IgD-negative memory B cell (primary cell): Measurements from ENCODE around the gene CDH20. TPM values are rescaled to one million over a fixed set of nuclear protein-coding genes. Genes with fewer than 3 reads are reported as not detected.

Source experiments
- H3K27ac Mint-ChIP-seq, 3 donors: one replicate each; pipeline ENCODE4 v1.8.0; 2020 to 2022; ENCODE audit warnings: mild to moderate bottlenecking in 3 of 3, mixed read lengths in 3 of 3, moderate library complexity in 1 of 3
- H3K27me3 Mint-ChIP-seq: one replicate; pipeline ENCODE4 v1.8.0; 2021; ENCODE audit warnings: mixed read lengths
- H3K36me3 Mint-ChIP-seq: one replicate; pipeline ENCODE4 v1.8.0; 2020; ENCODE audit warnings: mild to moderate bottlenecking, mixed read lengths
- H3K4me1 Mint-ChIP-seq, 3 donors: one replicate each; pipeline ENCODE4 v1.8.0; 2020 to 2022; ENCODE audit warnings: mixed read lengths in 3 of 3, mild to moderate bottlenecking in 1 of 3
- H3K4me3 Mint-ChIP-seq, 4 donors: one replicate each; pipeline ENCODE4 v1.8.0; 2020 to 2022; ENCODE audit warnings: mild to moderate bottlenecking in 4 of 4, mixed read lengths in 4 of 4, moderate library complexity in 3 of 4
- H3K9me3 Mint-ChIP-seq, 3 donors: one replicate each; pipeline ENCODE4 v1.8.0; 2020 to 2021; ENCODE audit warnings: mixed read lengths in 3 of 3, mild to moderate bottlenecking in 1 of 3
- polyA plus RNA-seq: library from polyadenylated mRNA; unstranded; fragments of 300-500 nt; fragmentation: Illumina TruSeq; gene quantifications from one replicate; pipeline ENCODE4 v1.2.3, GENCODE V29; 2021

The CDH20 gene
- polyA plus RNA-seq, 1 donor from 2014 or later = not detected

- H3K4me1 Mint-ChIP-seq = no peaks in the 10 kb centered on the region
- no peak overlapping the region for H3K27ac Mint-ChIP-seq
- H3K9me3 Mint-ChIP-seq = no peaks in the 10 kb centered on the region
- no peak overlapping the region for H3K4me3 Mint-ChIP-seq
- H3K36me3 Mint-ChIP-seq = no peaks in the 10 kb centered on the region
- H3K27me3 Mint-ChIP-seq = peaks cover 5% of the 10 kb centered on the region
These were observed 216.7 kb downstream of the CDH20 start for GRCh38 chr18:61549889-61550288.

DNA sequence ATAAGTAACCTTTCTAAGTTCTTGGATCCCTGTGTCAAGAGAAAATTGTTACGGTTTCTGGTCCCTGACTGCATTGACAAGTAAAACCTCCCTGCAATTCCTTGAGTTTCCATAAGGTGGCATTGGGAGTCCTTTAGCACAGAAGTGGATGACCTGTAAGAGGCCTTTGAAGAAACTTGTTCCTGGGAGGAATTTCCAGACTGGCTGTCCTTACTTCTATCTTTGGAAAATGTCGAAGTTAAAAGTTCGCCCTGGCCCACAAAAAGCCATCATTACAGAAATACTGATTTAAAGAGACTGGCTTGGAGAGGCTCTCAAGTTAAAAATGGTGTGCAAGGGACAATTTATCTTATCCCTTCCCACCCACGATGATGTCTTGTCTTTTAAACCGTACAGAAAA is 218.4 kb downstream of the CDH20 start:
- Mint-ChIP-seq H3K4me1 (peaks cover 0 to 2% (median 0%) of the 10 kb centered on the region in 3 donors), H3K4me3 (no peak overlapping the region), H3K9me3 (no peaks in the 10 kb centered on the region), H3K36me3 (no peaks in the 10 kb centered on the region), H3K27me3 (peaks cover 5% of the 10 kb centered on the region), H3K27ac (no peak overlapping the region)

- no peaks in the 10 kb centered on the region for H3K9me3 Mint-ChIP-seq
- H3K4me1 Mint-ChIP-seq = peaks cover 0 to 2% (median 0%) of the 10 kb centered on the region in 3 donors
- no peak overlapping the region for H3K27ac Mint-ChIP-seq
- no peaks in the 10 kb centered on the region for H3K36me3 Mint-ChIP-seq
- H3K4me3 Mint-ChIP-seq = no peak overlapping the region
- H3K27me3 Mint-ChIP-seq = peaks cover 5% of the 10 kb centered on the region
These were observed 219.9 kb downstream of the CDH20 start for GRCh38 chr18:61553045-61553659.

GRCh38 chr18:61554117-61554776 is 221.0 kb downstream of the CDH20 start:
- H3K27me3 Mint-ChIP-seq = peaks cover 5% of the 10 kb centered on the region
- H3K4me3 Mint-ChIP-seq = peak overlapping the region in 1 of 4 donors; percentile 67
- H3K4me1 Mint-ChIP-seq = peaks cover 0 to 2% (median 0%) of the 10 kb centered on the region in 3 donors
- H3K9me3 Mint-ChIP-seq = no peaks in the 10 kb centered on the region
- H3K27ac Mint-ChIP-seq = no peak overlapping the region
- H3K36me3 Mint-ChIP-seq = no peaks in the 10 kb centered on the region

DNA sequence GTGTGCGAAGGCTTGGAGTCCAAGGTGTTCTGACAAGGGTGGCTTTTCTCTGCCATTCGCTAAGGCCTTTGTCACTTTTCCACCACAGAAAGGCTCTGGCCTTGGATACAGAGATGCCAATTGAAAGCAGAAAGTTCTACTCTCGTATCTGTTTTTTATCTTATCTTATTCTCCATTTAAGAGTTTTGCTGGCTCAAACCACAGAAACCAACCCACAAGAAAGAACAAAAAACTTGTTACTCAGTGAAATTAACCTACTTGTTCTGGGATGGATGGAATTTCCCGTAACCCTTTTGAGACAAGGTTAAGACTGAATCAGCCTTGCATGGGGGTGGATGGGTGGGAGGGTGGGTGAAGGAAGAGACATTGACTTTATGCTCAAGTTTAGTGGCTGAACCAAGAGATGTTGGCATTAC is 221.7 kb downstream of the CDH20 start:
- Mint-ChIP-seq H3K9me3 (no peaks in the 10 kb centered on the region), H3K27ac (no peak overlapping the region), H3K4me1 (peaks cover 0 to 2% (median 0%) of the 10 kb centered on the region in 3 donors), H3K27me3 (peaks cover 2% of the 10 kb centered on the region), H3K4me3 (peak overlapping the region in 2 of 4 donors; percentile 30 to 67), H3K36me3 (no peaks in the 10 kb centered on the region)

DNA sequence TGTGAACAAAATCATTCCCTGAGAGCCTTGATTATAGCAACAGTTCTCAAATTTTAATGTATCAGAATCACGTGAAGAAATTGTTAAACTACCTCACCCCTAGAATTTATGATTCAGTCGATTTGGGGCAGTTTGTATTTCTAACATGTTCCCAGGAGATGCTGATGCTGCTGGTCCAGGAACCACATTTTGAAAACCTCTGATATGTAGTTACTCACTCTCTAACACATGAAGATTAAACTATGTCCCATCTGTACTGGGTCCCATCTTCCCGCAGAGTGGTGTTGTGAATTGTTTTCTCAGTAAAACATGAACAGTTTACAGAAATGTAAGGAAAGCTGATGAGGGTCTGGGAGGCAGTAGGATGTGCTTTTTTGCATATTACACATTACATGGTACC is 223.1 kb downstream of the CDH20 start:
- no peaks in the 10 kb centered on the region for H3K9me3 Mint-ChIP-seq
- H3K4me3 Mint-ChIP-seq = no peak overlapping the region
- peaks cover 0 to 2% (median 0%) of the 10 kb centered on the region in 3 donors for H3K4me1 Mint-ChIP-seq
- H3K27me3 Mint-ChIP-seq = no peaks in the 10 kb centered on the region
- H3K36me3 Mint-ChIP-seq = no peaks in the 10 kb centered on the region
- H3K27ac Mint-ChIP-seq = no peak overlapping the region

GRCh38 chr18:61556862-61557261 is 223.6 kb downstream of the CDH20 start:
- Mint-ChIP-seq H3K9me3 (no peaks in the 10 kb centered on the region), H3K27ac (no peak overlapping the region), H3K36me3 (no peaks in the 10 kb centered on the region), H3K4me1 (peaks cover 0 to 2% (median 0%) of the 10 kb centered on the region in 3 donors), H3K4me3 (no peak overlapping the region), H3K27me3 (no peaks in the 10 kb centered on the region)

DNA sequence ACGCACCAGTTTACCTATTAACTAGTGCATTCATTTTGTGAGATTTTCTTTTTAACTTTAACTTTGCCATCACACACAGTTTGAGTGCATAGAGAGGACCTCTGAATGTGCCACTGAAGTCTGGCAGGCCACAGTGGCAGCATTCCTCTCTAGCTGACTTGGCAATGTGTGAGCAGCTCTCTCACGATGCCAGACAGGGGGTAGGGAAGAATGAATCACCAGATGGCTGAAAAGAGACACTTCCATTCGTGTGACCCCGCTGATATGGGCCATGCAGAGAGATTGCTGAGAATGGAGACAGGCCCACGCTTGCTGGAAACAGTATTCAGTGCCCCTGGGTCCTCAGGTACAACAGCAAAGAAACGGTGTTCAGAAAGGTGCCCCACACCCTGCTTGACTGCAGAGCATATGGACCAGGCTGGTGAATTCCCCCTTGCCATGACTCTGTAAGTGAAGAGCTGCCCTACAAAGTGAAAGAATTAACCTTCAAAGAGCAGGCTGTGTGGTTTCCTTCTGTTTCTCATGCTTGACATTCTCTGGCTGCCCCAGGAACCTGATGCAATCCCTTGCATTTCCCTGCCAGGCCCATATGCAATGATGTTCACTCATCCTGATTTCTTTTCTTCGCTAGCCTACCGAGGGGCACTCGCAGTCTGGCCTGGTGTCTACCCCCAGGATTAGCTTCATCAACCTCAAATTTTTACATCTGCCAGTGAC is 236.1 kb downstream of the CDH20 start:
- no peaks in the 10 kb centered on the region for H3K36me3 Mint-ChIP-seq
- H3K4me1 Mint-ChIP-seq = no peaks in the 10 kb centered on the region
- H3K9me3 Mint-ChIP-seq = peaks cover 5 to 11% (median 7%) of the 10 kb centered on the region in 3 donors
- H3K27me3 Mint-ChIP-seq = peaks cover 1% of the 10 kb centered on the region
- no peak overlapping the region for H3K27ac Mint-ChIP-seq
- H3K4me3 Mint-ChIP-seq = no peak overlapping the region

DNA sequence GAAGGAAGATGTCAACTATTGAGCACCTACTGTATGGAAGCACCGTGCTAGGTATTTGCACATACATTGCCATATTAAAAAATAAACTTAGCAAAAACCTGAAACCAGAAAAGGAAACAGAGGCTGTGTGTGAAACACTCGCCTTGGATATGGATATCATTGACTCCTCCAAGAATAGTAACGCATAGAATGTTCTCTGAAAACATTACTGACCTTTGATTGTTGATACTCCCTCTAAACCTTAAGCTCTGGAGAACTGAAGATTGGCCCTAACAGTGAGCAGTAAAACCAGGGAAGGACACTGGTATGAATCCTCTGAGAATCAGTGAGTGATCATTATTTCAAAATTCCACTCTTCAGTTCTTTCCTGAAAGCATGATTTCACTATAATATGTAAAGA is 236.8 kb downstream of the CDH20 start:
- H3K4me1 Mint-ChIP-seq = no peaks in the 10 kb centered on the region
- H3K4me3 Mint-ChIP-seq = no peak overlapping the region
- H3K27ac Mint-ChIP-seq = no peak overlapping the region
- H3K36me3 Mint-ChIP-seq = no peaks in the 10 kb centered on the region
- peaks cover 5 to 11% (median 7%) of the 10 kb centered on the region in 3 donors for H3K9me3 Mint-ChIP-seq
- H3K27me3 Mint-ChIP-seq = peaks cover 1% of the 10 kb centered on the region

DNA sequence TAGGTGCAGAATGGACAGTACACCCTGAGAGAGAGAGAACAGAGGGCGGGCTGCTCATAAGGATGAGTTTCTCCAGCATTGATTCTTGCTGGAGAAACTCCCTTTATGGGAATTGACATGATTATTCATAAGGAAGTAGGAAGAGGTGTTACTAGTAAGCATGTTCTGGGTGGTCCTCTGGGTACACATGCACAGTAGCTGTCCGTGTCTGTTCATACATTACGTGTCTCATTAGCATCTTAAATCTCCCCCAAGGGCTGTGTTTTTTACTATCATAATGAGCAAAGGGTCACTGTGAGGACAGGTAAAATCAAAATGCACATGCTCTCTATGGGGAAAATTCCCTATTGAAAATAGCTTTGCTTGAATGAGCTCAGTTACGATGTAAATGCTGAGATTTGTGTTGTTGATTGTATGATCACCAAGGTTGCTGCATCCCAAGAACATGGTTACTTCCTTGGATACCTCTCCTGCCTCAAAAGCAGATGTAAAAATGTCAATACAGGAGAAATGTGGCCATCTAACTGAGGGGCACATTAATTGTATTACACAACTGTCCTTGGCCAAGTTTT is 238.9 kb downstream of the CDH20 start:
- Mint-ChIP-seq H3K4me3 (no peak overlapping the region), H3K4me1 (no peaks in the 10 kb centered on the region), H3K9me3 (peaks cover 4 to 8% (median 4%) of the 10 kb centered on the region in 3 donors), H3K36me3 (no peaks in the 10 kb centered on the region), H3K27me3 (peaks cover 1% of the 10 kb centered on the region), H3K27ac (no peak overlapping the region)

DNA sequence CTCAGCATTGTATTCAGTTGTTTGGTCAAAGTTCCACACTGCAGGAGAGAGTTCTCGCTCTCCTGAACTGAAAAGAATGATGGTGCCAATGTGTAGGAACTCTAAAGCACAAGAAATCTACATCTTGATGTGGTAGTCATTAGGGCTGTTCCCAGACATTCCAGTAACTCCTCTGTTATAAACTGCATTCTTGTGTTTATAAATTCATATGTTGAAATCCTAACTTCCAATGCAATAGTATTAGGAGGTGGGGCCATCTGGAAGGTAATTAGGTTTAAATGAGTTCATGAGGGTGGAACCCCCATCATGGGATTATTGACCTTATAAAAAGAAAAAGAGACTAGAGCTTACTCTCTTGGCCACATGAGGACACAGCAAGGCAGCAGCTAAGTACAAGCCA is 239.6 kb downstream of the CDH20 start:
- H3K36me3 Mint-ChIP-seq = no peaks in the 10 kb centered on the region
- H3K27me3 Mint-ChIP-seq = peaks cover 3% of the 10 kb centered on the region
- H3K4me1 Mint-ChIP-seq = no peaks in the 10 kb centered on the region
- H3K4me3 Mint-ChIP-seq = no peak overlapping the region
- peaks cover 4 to 8% (median 4%) of the 10 kb centered on the region in 3 donors for H3K9me3 Mint-ChIP-seq
- no peak overlapping the region for H3K27ac Mint-ChIP-seq

- H3K36me3 Mint-ChIP-seq = no peaks in the 10 kb centered on the region
- peaks cover 0 to 8% (median 1%) of the 10 kb centered on the region in 3 donors for H3K9me3 Mint-ChIP-seq
- H3K4me3 Mint-ChIP-seq = no peak overlapping the region
- peaks cover 3% of the 10 kb centered on the region for H3K27me3 Mint-ChIP-seq
- H3K27ac Mint-ChIP-seq = no peak overlapping the region
- H3K4me1 Mint-ChIP-seq = peaks cover 0 to 5% (median 0%) of the 10 kb centered on the region in 3 donors
These were observed 241.4 kb downstream of the CDH20 start for GRCh38 chr18:61574665-61575064.

GRCh38 chr18:61575419-61575818 is 242.2 kb downstream of the CDH20 start:
- Mint-ChIP-seq H3K27ac (no peak overlapping the region), H3K27me3 (peaks cover 5% of the 10 kb centered on the region), H3K4me3 (no peak overlapping the region), H3K4me1 (peaks cover 0 to 6% (median 0%) of the 10 kb centered on the region in 3 donors), H3K36me3 (no peaks in the 10 kb centered on the region), H3K9me3 (peaks cover 0 to 8% (median 0%) of the 10 kb centered on the region in 3 donors)

DNA sequence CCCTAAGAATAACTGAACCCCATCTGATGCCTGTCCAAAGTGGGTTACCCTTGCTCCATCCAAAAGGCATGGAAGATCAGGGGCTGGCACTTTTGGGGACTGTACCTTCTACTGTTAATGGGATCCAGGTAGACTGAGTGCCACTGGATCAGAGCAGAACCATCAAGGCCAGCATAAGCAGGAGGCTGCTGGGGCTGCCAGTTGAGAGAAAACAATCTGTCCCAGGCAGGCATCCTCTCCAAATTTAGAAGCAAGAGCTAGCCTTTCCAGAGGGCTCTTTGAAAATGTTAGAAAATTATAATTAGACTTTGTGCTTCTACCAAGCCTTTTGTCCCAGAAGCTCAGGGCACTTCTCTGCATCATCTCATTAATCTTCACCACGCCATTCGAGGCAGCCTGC is 245.6 kb downstream of the CDH20 start:
- Mint-ChIP-seq H3K27me3 (peaks cover 14% of the 10 kb centered on the region), H3K4me3 (no peak overlapping the region), H3K9me3 (no peaks in the 10 kb centered on the region), H3K36me3 (no peaks in the 10 kb centered on the region), H3K27ac (no peak overlapping the region), H3K4me1 (peaks cover 0 to 9% (median 0%) of the 10 kb centered on the region in 3 donors)

DNA sequence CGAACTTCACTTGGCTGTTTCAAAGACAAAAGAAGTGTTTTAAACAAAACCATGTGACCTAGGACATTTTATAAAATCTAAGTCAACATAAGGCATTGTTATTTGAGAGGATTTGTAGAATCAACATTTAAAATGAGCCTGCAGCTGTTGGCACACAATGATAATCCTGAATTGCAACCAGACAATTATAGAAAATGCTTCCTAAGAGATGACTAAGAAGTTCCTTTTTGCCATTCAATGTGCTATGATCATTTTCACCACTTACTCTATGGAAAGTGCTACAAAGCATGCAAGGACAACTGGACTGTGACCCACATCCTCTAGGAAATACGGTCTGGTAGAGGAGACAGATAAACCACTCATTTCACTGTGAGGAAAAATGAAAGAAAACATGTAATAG is 246.4 kb downstream of the CDH20 start:
- Mint-ChIP-seq H3K9me3 (no peaks in the 10 kb centered on the region), H3K4me1 (peaks cover 0 to 9% (median 0%) of the 10 kb centered on the region in 3 donors), H3K4me3 (no peak overlapping the region), H3K27me3 (peaks cover 14% of the 10 kb centered on the region), H3K36me3 (no peaks in the 10 kb centered on the region), H3K27ac (no peak overlapping the region)
